PFSK-1 (cell line): ENCODE measurements around the gene MCRIP2.

Experiments used
- POLR2AphosphoS5 ChIP-seq: IDR thresholded peaks from 2 replicates; pipeline ENCODE4 v1.6.1; 2012; ENCODE audit warnings: low read depth, mild to moderate bottlenecking, control low read depth, low read length, moderate library complexity
- REST ChIP-seq, 2 experiments: IDR thresholded peaks; 2 replicates each; pipeline versions ENCODE4 v1.6.1 to v1.8.0; 2011 to 2012; ENCODE audit warnings: low read depth in 2 of 2, low read length in 2 of 2, control low read depth in 1 of 2, inconsistent platforms in 1 of 2, mild to moderate bottlenecking in 1 of 2, moderate library complexity in 1 of 2; ENCODE audit not compliant: insufficient read depth in 1 of 2

GRCh38 chr16:630815-631405 lies 10.7 kb upstream of the MCRIP2 start, which contains the start of gene WFIKKN1:
- no peak for TF ChIP-seq REST (IDR thresholded peaks at IDR 0.05; ENCODE audit: insufficient read depth in 1 of 2, low read depth in 2 of 2, low read length in 2 of 2)
- TF ChIP-seq POLR2AphosphoS5: 0 out of 2 replicates have a peak, but pooled peaks have one; percentile 8
